Right atrium auricular region (tissue), 2 donors: ENCODE results near the gene ERN1. TPM values are rescaled to one million over a fixed set of nuclear protein-coding genes. Genes with fewer than 3 reads are reported as not detected.

ENCODE experiments used
- DNase-seq: peaks from one replicate; pipeline ENCODE4 v3.0.0-alpha.2; 2019; ENCODE audit warnings: low spot score
- H3K27ac ChIP-seq, 2 donors: fragments of 200-600 bp; sonication (generic); 1 replicate in 1 of 2; 2 replicates in 1 of 2; pipeline ENCODE4 v1.5.1; 2016 to 2019
- H3K27me3 ChIP-seq, 2 donors: fragments of 200-600 bp; sonication (generic); one replicate each; pipeline versions ENCODE4 v1.5.1 to v1.6.0; 2017 to 2019
- H3K36me3 ChIP-seq: fragments of 200-600 bp; sonication (generic); one replicate; pipeline ENCODE4 v1.5.1; 2016
- H3K4me1 ChIP-seq, 2 donors: fragments of 200-600 bp; sonication (generic); one replicate each; pipeline versions ENCODE4 v1.5.1 to v1.6.0; 2017 to 2019
- H3K4me3 ChIP-seq, 2 donors: fragments of 200-600 bp; sonication (generic); 1 replicate in 1 of 2; 2 replicates in 1 of 2; pipeline ENCODE4 v1.5.1; 2017 to 2019; ENCODE audit warnings: mild to moderate bottlenecking in 1 of 2, moderate library complexity in 1 of 2
- H3K9me3 ChIP-seq, 2 donors: fragments of 200-600 bp; sonication (generic); one replicate each; pipeline ENCODE4 v1.5.1; 2019
- CTCF ChIP-seq, 2 donors: fragments of 200-600 bp; sonication (generic); IDR thresholded peaks; one replicate each; pipeline ENCODE4 v1.5.1; 2019; ENCODE audit warnings: antibody characterized with exemption in 2 of 2
- total RNA-seq, 2 donors: library from RNA; depleted of rRNA; stranded (reverse); fragments of >200 nt; gene quantifications; one replicate each; pipeline ENCODE4 v1.1.0, GENCODE V29; 2016

Gene ERN1
- total RNA-seq, 2 donors from 2014 or later, result 7.0 to 11.9 TPM

- Histone ChIP-seq H3K4me1 (peaks cover 0 to 2% of the 10 kb centered on the region in 2 donors), H3K27ac (no peak overlapping the region), H3K4me3 (no peak overlapping the region), H3K27me3 (no peaks in the 10 kb centered on the region), H3K36me3 (no peaks in the 10 kb centered on the region), H3K9me3 (no peaks in the 10 kb centered on the region)
- no peak for DNase-seq
- TF ChIP-seq CTCF (IDR thresholded peaks at IDR 0.05), result no peak
Measured at GRCh38 chr17:64102627-64103390, 27.1 kb downstream of the ERN1 start.

- TF ChIP-seq CTCF (IDR thresholded peaks at IDR 0.05), result no peak
- H3K27ac ChIP-seq, result no peak overlapping the region
- H3K27me3 ChIP-seq, result no peaks in the 10 kb centered on the region
- peaks cover 0 to 15% of the 10 kb centered on the region in 2 donors for H3K4me1 ChIP-seq
- H3K36me3 ChIP-seq, result no peaks in the 10 kb centered on the region
- H3K4me3 ChIP-seq, result no peak overlapping the region
- no peaks in the 10 kb centered on the region for H3K9me3 ChIP-seq
- DNase-seq, result no peak
Measured at GRCh38 chr17:64099543-64099942, 30.4 kb downstream of the ERN1 start.

- H3K27me3 ChIP-seq, result no peaks in the 10 kb centered on the region
- H3K27ac ChIP-seq, result peak overlapping the region in 1 of 2 donors; percentile 45
- H3K4me1 ChIP-seq, result peaks cover 0 to 15% of the 10 kb centered on the region in 2 donors
- H3K9me3 ChIP-seq, result no peaks in the 10 kb centered on the region
- H3K4me3 ChIP-seq, result no peak overlapping the region
- TF ChIP-seq CTCF (IDR thresholded peaks at IDR 0.05), result no peak
- H3K36me3 ChIP-seq, result no peaks in the 10 kb centered on the region
- DNase-seq, result no peak
Measured at GRCh38 chr17:64097196-64097936, 32.6 kb downstream of the ERN1 start.

- Histone ChIP-seq H3K27me3 (no peaks in the 10 kb centered on the region), H3K9me3 (no peaks in the 10 kb centered on the region), H3K4me3 (no peak overlapping the region), H3K4me1 (peaks cover 0 to 15% of the 10 kb centered on the region in 2 donors), H3K27ac (no peak overlapping the region), H3K36me3 (no peaks in the 10 kb centered on the region)
- no peak for TF ChIP-seq CTCF (IDR thresholded peaks at IDR 0.05)
- no peak for DNase-seq
Measured at GRCh38 chr17:64096037-64096436, 33.9 kb downstream of the ERN1 start.

- Histone ChIP-seq H3K4me1 (peaks cover 0 to 15% of the 10 kb centered on the region in 2 donors), H3K36me3 (no peaks in the 10 kb centered on the region), H3K4me3 (no peak overlapping the region), H3K9me3 (no peaks in the 10 kb centered on the region), H3K27ac (no peak overlapping the region), H3K27me3 (no peaks in the 10 kb centered on the region)
- no peak for TF ChIP-seq CTCF (IDR thresholded peaks at IDR 0.05)
- no peak for DNase-seq
Measured at GRCh38 chr17:64095144-64095882, 34.6 kb downstream of the ERN1 start.
